Lower leg skin (tissue), 4 donors: ENCODE measurements around the gene GALNT18. TPM values are rescaled to one million over a fixed set of nuclear protein-coding genes. Genes with fewer than 3 reads are reported as not detected.

Experiments used
- DNase-seq, 2 donors: peaks; one replicate each; pipeline ENCODE4 v3.0.0-alpha.2; 2019; ENCODE audit warnings: low spot score in 2 of 2
- H3K4me3 ChIP-seq: fragments of 200-600 bp; sonication (generic); 2 replicates; pipeline ENCODE4 v1.5.1; 2017; ENCODE audit warnings: mild to moderate bottlenecking, low read depth; ENCODE audit not compliant: poor library complexity, severe bottlenecking
- CTCF ChIP-seq, 3 donors: fragments of 450-650 bp; IDR thresholded peaks; one replicate each; pipeline ENCODE4 v1.5.1; 2016; ENCODE audit warnings: antibody characterized with exemption in 3 of 3, mild to moderate bottlenecking in 3 of 3, moderate library complexity in 2 of 3
- POLR2A ChIP-seq, 2 donors: fragments of 450-650 bp; IDR thresholded peaks; one replicate each; pipeline ENCODE4 v1.6.1; 2016 to 2017; ENCODE audit warnings: antibody characterized with exemption in 2 of 2, mild to moderate bottlenecking in 1 of 2, moderate library complexity in 1 of 2
- WGBS, 2 donors: methylation state at CpG; one replicate each; pipeline ENCODE4 v1.1.5; 2018; 5-methylcytosine and 5-hydroxymethylcytosine counted together
- intact Hi-C: fragments of 100-400 bp; cut with DNase I; formaldehyde crosslinking; loops from one replicate; pipeline ENCODE4 v1.15.0; 2023; ENCODE audit warnings: low total_unique reads
- total RNA-seq, 4 donors: library from RNA; depleted of rRNA; stranded (reverse); fragments of >200 nt; gene quantifications; one replicate each; pipeline ENCODE4 v1.1.0, GENCODE V29; 2016

Gene GALNT18
- total RNA-seq, 4 donors from 2014 or later = 11.5 to 33.0 (median 17.7) TPM

- DNase-seq = no peak
- H3K4me3 ChIP-seq = no peak overlapping the region
- 70 to 74% methylated on average over 4 of the region's 4 CpGs for WGBS, 2 donors
- TF ChIP-seq POLR2A (IDR thresholded peaks at IDR 0.05) = no peak
- no peak for TF ChIP-seq CTCF (IDR thresholded peaks at IDR 0.05)
- intact Hi-C loops = no loop called here
These were observed 287.2 kb downstream of the GALNT18 start for GRCh38 chr11:11334607-11335006.

GRCh38 chr11:11332141-11332710 lies 289.6 kb downstream of the GALNT18 start:
- intact Hi-C loops = no loop called here
- WGBS, 2 donors = 86 to 95% methylated on average over 5 of the region's 5 CpGs
- H3K4me3 ChIP-seq = no peak overlapping the region
- TF ChIP-seq POLR2A (IDR thresholded peaks at IDR 0.05) = no peak
- no peak for TF ChIP-seq CTCF (IDR thresholded peaks at IDR 0.05)
- no peak for DNase-seq

GRCh38 chr11:11329062-11329806 lies 292.6 kb downstream of the GALNT18 start:
- WGBS, 2 donors = 85 to 91% methylated on average over 4 of the region's 4 CpGs
- DNase-seq = no peak
- TF ChIP-seq CTCF (IDR thresholded peaks at IDR 0.05) (no peak), POLR2A (IDR thresholded peaks at IDR 0.05) (no peak)
- H3K4me3 ChIP-seq = no peak overlapping the region
- intact Hi-C loops = no loop called here

GRCh38 chr11:11324090-11324489 lies 297.7 kb downstream of the GALNT18 start:
- WGBS, 2 donors = 57 to 68% methylated on average over 1 of the region's 1 CpG
- DNase-seq = no peak
- intact Hi-C loops = no loop called here
- TF ChIP-seq POLR2A (IDR thresholded peaks at IDR 0.05) = no peak
- TF ChIP-seq CTCF (IDR thresholded peaks at IDR 0.05) = no peak
- H3K4me3 ChIP-seq = no peak overlapping the region

- no peak for TF ChIP-seq POLR2A (IDR thresholded peaks at IDR 0.05)
- no peak for TF ChIP-seq CTCF (IDR thresholded peaks at IDR 0.05)
- H3K4me3 ChIP-seq = no peak overlapping the region
- intact Hi-C loops = no loop called here
- DNase-seq = no peak
These were observed 299.7 kb downstream of the GALNT18 start for GRCh38 chr11:11322101-11322500.
